Measurements from ENCODE around the gene ZNF285. TPM values are rescaled to one million over a fixed set of nuclear protein-coding genes. Genes with fewer than 3 reads are reported as not detected.
"Not testable (repeated sequence)": the region's sequence is repeated elsewhere in the genome, so short reads cannot be mapped to it uniquely, and the experiment has no call there.

ZNF285 gene
- polyA plus RNA-seq: under 1 TPM; 0.64 to 0.65 TPM

DNA sequence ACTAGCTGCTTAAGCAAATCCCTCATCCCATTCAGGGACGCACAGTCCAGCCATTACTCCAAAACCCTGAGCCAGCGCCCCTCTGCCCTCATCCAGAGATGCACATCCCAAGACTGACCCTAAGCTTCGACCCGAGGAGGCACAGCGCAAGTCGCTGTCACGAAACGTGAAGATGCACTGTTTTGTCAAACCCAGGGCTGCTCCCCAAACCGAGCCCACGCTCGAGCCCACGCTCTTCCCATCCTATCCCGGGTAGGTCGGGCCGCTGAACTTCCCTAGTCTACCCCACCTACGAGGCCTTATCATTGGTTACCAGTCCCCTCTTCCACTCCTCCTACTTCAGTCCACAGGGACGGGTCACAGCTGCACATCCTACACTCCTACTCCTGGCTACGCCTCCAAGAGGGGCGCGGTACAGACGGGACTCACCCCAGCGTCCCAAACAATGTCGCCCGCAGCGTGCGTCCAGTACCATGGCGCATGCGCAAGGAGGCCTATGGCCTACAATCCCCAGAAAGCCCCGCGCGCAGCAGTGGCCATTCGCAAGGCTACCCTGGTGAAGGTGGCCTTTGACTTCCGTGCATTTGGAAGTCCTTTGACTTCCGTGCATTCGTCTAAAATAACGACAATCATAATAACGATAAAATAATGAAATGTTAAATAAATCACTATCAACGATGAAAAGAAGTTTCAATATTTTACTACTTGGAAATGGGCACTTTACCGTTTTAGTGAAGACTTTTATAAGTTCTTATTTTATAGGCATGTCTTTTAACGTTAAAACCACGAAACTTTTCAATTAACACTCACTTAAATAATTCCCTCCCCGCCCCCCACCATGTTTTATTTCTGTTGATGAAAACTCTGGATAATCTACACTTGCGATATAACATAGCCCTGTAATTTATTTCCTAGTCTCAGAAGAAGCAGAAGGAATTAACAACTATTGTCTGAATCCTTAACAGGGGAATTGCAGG lies at the start of gene ZNF285:
ZNF285 (minus strand) TSS at position 470 of the 977 bp plus-strand sequence. CDS start 4,395 bp downstream, outside the sequence.
- Histone ChIP-seq H3K36me3 (ENCODE audit: control insufficient read depth in 2 of 2, insufficient read depth in 2 of 2, low read length in 1 of 2) (no peaks in the 10 kb centered on the region), H3K27ac (ENCODE audit: low read depth in 2 of 2, low read length in 1 of 2) (peak within 1 kb of the TSS in 1 of 2 donors; percentile 33), H3K4me3 (ENCODE audit: low read depth in 1 of 2, low read length in 2 of 2) (peak within 1 kb of the TSS; percentile 61 to 72), H3K27me3 (ENCODE audit: control insufficient read depth in 1 of 2, insufficient read depth in 2 of 2, low read length in 2 of 2) (no peaks in the 10 kb centered on the region), H3K4me1 (ENCODE audit: control insufficient read depth in 2 of 2, insufficient read depth in 2 of 2, low read length in 1 of 2) (peaks cover 0 to 2% of the 10 kb centered on the region in 2 donors), H3K9me3 (ENCODE audit: control insufficient read depth in 2 of 2, insufficient read depth in 1 of 2, low read depth in 1 of 2, low read length in 1 of 2) (peaks cover 0 to 11% of the 10 kb centered on the region in 2 donors)
- WGBS, 2 donors: 7 to 8% methylated on average over 43 of the region's 43 CpGs

- H3K36me3 ChIP-seq (ENCODE audit: control insufficient read depth in 2 of 2, insufficient read depth in 2 of 2, low read length in 1 of 2): peaks cover 2 to 4% of the 10 kb centered on the region in 2 donors
- peaks cover 14 to 33% of the 10 kb centered on the region in 2 donors for H3K9me3 ChIP-seq (ENCODE audit: control insufficient read depth in 2 of 2, insufficient read depth in 1 of 2, low read depth in 1 of 2, low read length in 1 of 2)
- no peak within 1 kb of the TSS for H3K27ac ChIP-seq (ENCODE audit: low read depth in 2 of 2, low read length in 1 of 2)
- peak within 1 kb of the TSS; percentile 59 to 69 for H3K4me3 ChIP-seq (ENCODE audit: low read depth in 1 of 2, low read length in 2 of 2)
- 4 to 7% methylated on average over 45 of the region's 45 CpGs for WGBS, 2 donors
- H3K27me3 ChIP-seq (ENCODE audit: control insufficient read depth in 1 of 2, insufficient read depth in 2 of 2, low read length in 2 of 2): no peaks in the 10 kb centered on the region
- peaks cover 0 to 7% of the 10 kb centered on the region in 2 donors for H3K4me1 ChIP-seq (ENCODE audit: control insufficient read depth in 2 of 2, insufficient read depth in 2 of 2, low read length in 1 of 2)
Observed at GRCh38 chr19:44447916-44448674, 46.7 kb upstream of the ZNF285 start, which contains the start of gene ZNF229. ZNF229 (minus strand) TSS chr19:44448472; CDS start chr19:44442847, 5,625 bp downstream.

DNA sequence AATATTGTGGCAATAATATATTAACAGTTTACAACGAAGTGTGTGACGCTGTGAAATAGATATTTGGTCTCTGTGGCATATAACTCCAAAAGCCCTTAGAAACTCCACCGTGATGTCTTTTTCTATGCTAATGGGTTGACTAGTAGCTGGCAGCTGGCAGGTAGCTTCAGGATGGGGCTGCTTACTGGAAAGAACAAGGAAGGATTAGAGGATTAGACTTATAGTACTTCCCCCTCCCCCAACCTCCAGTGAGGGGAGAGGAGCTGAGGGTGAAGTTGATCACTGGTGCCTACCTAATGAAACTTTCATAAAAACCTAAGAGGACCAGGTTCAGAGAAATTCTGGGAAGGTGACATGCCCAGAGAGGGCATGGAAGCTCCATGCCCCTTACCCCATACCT lies 37.0 kb upstream of the ZNF285 start:
- Histone ChIP-seq H3K36me3 (ENCODE audit: control insufficient read depth in 2 of 2, insufficient read depth in 2 of 2, low read length in 1 of 2) (no peaks in the 10 kb centered on the region), H3K4me1 (ENCODE audit: control insufficient read depth in 2 of 2, insufficient read depth in 2 of 2, low read length in 1 of 2) (no peaks in the 10 kb centered on the region), H3K27ac (ENCODE audit: low read depth in 2 of 2, low read length in 1 of 2) (no peak overlapping the region), H3K4me3 (ENCODE audit: low read depth in 1 of 2, low read length in 2 of 2) (no peak overlapping the region), H3K9me3 (ENCODE audit: control insufficient read depth in 2 of 2, insufficient read depth in 1 of 2, low read depth in 1 of 2, low read length in 1 of 2) (peaks cover 15 to 21% of the 10 kb centered on the region in 2 donors), H3K27me3 (ENCODE audit: control insufficient read depth in 1 of 2, insufficient read depth in 2 of 2, low read length in 2 of 2) (no peaks in the 10 kb centered on the region)
- 93 to 97% methylated on average over 3 of the region's 3 CpGs for WGBS, 2 donors

GRCh38 chr19:44435441-44435840 lies 34.0 kb upstream of the ZNF285 start:
- Histone ChIP-seq H3K9me3 (ENCODE audit: control insufficient read depth in 2 of 2, insufficient read depth in 1 of 2, low read depth in 1 of 2, low read length in 1 of 2) (peaks cover 15 to 20% of the 10 kb centered on the region in 2 donors), H3K36me3 (ENCODE audit: control insufficient read depth in 2 of 2, insufficient read depth in 2 of 2, low read length in 1 of 2) (peaks cover 2 to 5% of the 10 kb centered on the region in 2 donors), H3K4me3 (ENCODE audit: low read depth in 1 of 2, low read length in 2 of 2) (no peak overlapping the region), H3K4me1 (ENCODE audit: control insufficient read depth in 2 of 2, insufficient read depth in 2 of 2, low read length in 1 of 2) (no peaks in the 10 kb centered on the region), H3K27ac (ENCODE audit: low read depth in 2 of 2, low read length in 1 of 2) (no peak overlapping the region), H3K27me3 (ENCODE audit: control insufficient read depth in 1 of 2, insufficient read depth in 2 of 2, low read length in 2 of 2) (no peaks in the 10 kb centered on the region)
- 89 to 96% methylated on average over 2 of the region's 2 CpGs for WGBS, 2 donors

GRCh38 chr19:44430956-44431355 lies 29.5 kb upstream of the ZNF285 start:
- Histone ChIP-seq H3K9me3 (ENCODE audit: control insufficient read depth in 2 of 2, insufficient read depth in 1 of 2, low read depth in 1 of 2, low read length in 1 of 2) (peaks cover 27 to 31% of the 10 kb centered on the region in 2 donors), H3K36me3 (ENCODE audit: control insufficient read depth in 2 of 2, insufficient read depth in 2 of 2, low read length in 1 of 2) (peaks cover 2 to 20% of the 10 kb centered on the region in 2 donors), H3K4me1 (ENCODE audit: control insufficient read depth in 2 of 2, insufficient read depth in 2 of 2, low read length in 1 of 2) (no peaks in the 10 kb centered on the region), H3K27ac (ENCODE audit: low read depth in 2 of 2, low read length in 1 of 2) (no peak overlapping the region), H3K27me3 (ENCODE audit: control insufficient read depth in 1 of 2, insufficient read depth in 2 of 2, low read length in 2 of 2) (no peaks in the 10 kb centered on the region), H3K4me3 (ENCODE audit: low read depth in 1 of 2, low read length in 2 of 2) (no peak overlapping the region)
- WGBS, 2 donors: 78 to 89% methylated on average over 1 of the region's 1 CpG

DNA sequence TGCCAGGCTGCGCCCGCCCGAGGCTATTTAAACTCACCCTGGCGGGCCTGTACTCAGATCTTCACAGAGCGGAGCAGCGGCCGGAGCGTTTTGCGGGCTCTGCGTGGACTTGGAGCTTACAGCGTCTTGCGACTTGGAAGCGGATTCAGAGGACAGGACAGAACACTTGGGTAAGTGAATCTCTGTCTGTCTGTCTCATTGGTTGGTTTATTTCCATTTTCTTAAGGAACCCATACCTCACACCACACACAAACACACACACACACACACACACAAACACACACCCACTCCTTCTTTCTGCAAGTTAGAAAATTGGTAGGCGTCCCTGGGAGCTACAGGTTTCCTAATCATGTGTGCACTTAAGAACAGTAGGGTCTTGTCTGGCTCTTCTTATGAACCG lies 14.1 kb upstream of the ZNF285 start:
- H3K4me1 ChIP-seq (ENCODE audit: control insufficient read depth in 2 of 2, insufficient read depth in 2 of 2, low read length in 1 of 2); H3K27me3 ChIP-seq (ENCODE audit: control insufficient read depth in 1 of 2, insufficient read depth in 2 of 2, low read length in 2 of 2); H3K27ac ChIP-seq (ENCODE audit: low read depth in 2 of 2, low read length in 1 of 2); H3K36me3 ChIP-seq (ENCODE audit: control insufficient read depth in 2 of 2, insufficient read depth in 2 of 2, low read length in 1 of 2); H3K4me3 ChIP-seq (ENCODE audit: low read depth in 1 of 2, low read length in 2 of 2): not testable (repeated sequence)
- 79 to 93% methylated on average over 3 to 15 of the region's 15 CpGs for WGBS, 2 donors
- H3K9me3 ChIP-seq (ENCODE audit: control insufficient read depth in 2 of 2, insufficient read depth in 1 of 2, low read depth in 1 of 2, low read length in 1 of 2): peaks cover 6 to 15% of the 10 kb centered on the region in 2 donors

DNA sequence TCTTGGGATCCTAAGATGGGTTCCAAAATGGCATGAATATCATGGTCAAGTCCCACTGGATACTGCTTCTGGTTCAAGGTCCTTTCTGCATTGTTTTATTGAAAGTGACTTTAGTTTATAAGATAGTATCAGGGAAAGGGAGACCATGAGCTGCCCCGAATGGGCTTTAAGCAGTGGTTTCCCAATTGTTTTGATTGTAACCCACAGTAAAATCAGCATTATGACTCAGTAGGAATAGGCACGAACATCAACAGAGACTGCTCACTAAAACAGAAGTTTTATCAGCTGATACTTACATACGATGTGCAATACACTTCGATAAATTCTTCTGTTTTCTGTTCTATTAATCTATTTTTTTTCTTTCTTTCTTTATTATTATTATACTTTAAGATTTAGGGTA lies 12.1 kb downstream of the ZNF285 start:
- not testable (repeated sequence) for H3K27me3 ChIP-seq (ENCODE audit: control insufficient read depth in 1 of 2, insufficient read depth in 2 of 2, low read length in 2 of 2); H3K4me1 ChIP-seq (ENCODE audit: control insufficient read depth in 2 of 2, insufficient read depth in 2 of 2, low read length in 1 of 2); H3K9me3 ChIP-seq (ENCODE audit: control insufficient read depth in 2 of 2, insufficient read depth in 1 of 2, low read depth in 1 of 2, low read length in 1 of 2); H3K27ac ChIP-seq (ENCODE audit: low read depth in 2 of 2, low read length in 1 of 2); H3K36me3 ChIP-seq (ENCODE audit: control insufficient read depth in 2 of 2, insufficient read depth in 2 of 2, low read length in 1 of 2); H3K4me3 ChIP-seq (ENCODE audit: low read depth in 1 of 2, low read length in 2 of 2)
- 92 to 94% methylated on average over 4 of the region's 4 CpGs for WGBS, 2 donors

DNA sequence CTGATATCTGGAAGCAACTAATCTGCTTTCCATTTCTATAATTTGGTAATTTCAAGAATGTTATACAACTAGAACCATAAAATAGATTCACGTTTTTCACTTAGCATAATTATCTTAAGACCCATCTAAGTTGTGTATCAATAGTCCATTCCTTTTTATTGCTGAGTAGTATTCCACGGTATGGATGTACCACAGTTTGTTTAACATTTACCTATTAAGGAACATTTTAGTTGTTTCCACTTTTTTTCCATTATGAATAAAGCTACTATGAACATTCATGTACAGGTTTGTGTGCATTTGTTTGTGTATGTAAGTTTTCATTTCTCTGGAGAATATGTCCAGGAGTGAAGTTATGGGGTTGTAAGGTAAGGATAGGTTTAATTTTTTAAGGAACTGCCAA lies 26.6 kb downstream of the ZNF285 start:
- H3K27me3 ChIP-seq (ENCODE audit: control insufficient read depth in 1 of 2, insufficient read depth in 2 of 2, low read length in 2 of 2): no peaks in the 10 kb centered on the region
- no peak overlapping the region for H3K27ac ChIP-seq (ENCODE audit: low read depth in 2 of 2, low read length in 1 of 2)
- H3K9me3 ChIP-seq (ENCODE audit: control insufficient read depth in 2 of 2, insufficient read depth in 1 of 2, low read depth in 1 of 2, low read length in 1 of 2): peaks cover 0 to 3% of the 10 kb centered on the region in 2 donors
- no peaks in the 10 kb centered on the region for H3K36me3 ChIP-seq (ENCODE audit: control insufficient read depth in 2 of 2, insufficient read depth in 2 of 2, low read length in 1 of 2)
- no peak overlapping the region for H3K4me3 ChIP-seq (ENCODE audit: low read depth in 1 of 2, low read length in 2 of 2)
- 45 to 52% methylated on average over 2 of the region's 2 CpGs for whole genome bisulfite sequencing, 2 donors
- H3K4me1 ChIP-seq (ENCODE audit: control insufficient read depth in 2 of 2, insufficient read depth in 2 of 2, low read length in 1 of 2): no peaks in the 10 kb centered on the region

GRCh38 chr19:44371815-44372480 lies 29.5 kb downstream of the ZNF285 start:
- no peak overlapping the region for H3K4me3 ChIP-seq (ENCODE audit: low read depth in 1 of 2, low read length in 2 of 2)
- no peaks in the 10 kb centered on the region for H3K27me3 ChIP-seq (ENCODE audit: control insufficient read depth in 1 of 2, insufficient read depth in 2 of 2, low read length in 2 of 2)
- WGBS, 2 donors: 59 to 62% methylated on average over 20 of the region's 20 CpGs
- H3K4me1 ChIP-seq (ENCODE audit: control insufficient read depth in 2 of 2, insufficient read depth in 2 of 2, low read length in 1 of 2): no peaks in the 10 kb centered on the region
- no peaks in the 10 kb centered on the region for H3K36me3 ChIP-seq (ENCODE audit: control insufficient read depth in 2 of 2, insufficient read depth in 2 of 2, low read length in 1 of 2)
- no peak overlapping the region for H3K27ac ChIP-seq (ENCODE audit: low read depth in 2 of 2, low read length in 1 of 2)
- peaks cover 0 to 3% of the 10 kb centered on the region in 2 donors for H3K9me3 ChIP-seq (ENCODE audit: control insufficient read depth in 2 of 2, insufficient read depth in 1 of 2, low read depth in 1 of 2, low read length in 1 of 2)
